ENCODE results near the gene MTOR. TPM values are rescaled to one million over a fixed set of nuclear protein-coding genes. Genes with fewer than 3 reads are reported as not detected.

Gene MTOR
- total RNA-seq, 2 experiments from 2014 or later: 38.5 to 39.0 TPM

GRCh38 chr1:11204396-11205190 lies 57.8 kb downstream of the MTOR start:
- Mint-ChIP-seq H3K9me3 (no peaks in the 10 kb centered on the region), H3K27me3 (ENCODE audit: low read depth) (no peaks in the 10 kb centered on the region), H3K4me1 (ENCODE audit: low read depth) (no peaks in the 10 kb centered on the region), H3K27ac (no peak overlapping the region), H3K4me3 (no peak overlapping the region), H3K36me3 (ENCODE audit: low read depth) (peaks cover 13% of the 10 kb centered on the region)
- intact Hi-C loops (cut with micrococcal nuclease): no loop called here
- no peak for DNase-seq
- CTCF ChIA-PET: no interaction called here

GRCh38 chr1:11198851-11199594 lies 63.3 kb downstream of the MTOR start:
- no peak for DNase-seq
- Mint-ChIP-seq H3K4me3 (no peak overlapping the region), H3K36me3 (ENCODE audit: low read depth) (peaks cover 28% of the 10 kb centered on the region), H3K9me3 (no peaks in the 10 kb centered on the region), H3K27ac (no peak overlapping the region), H3K27me3 (ENCODE audit: low read depth) (no peaks in the 10 kb centered on the region), H3K4me1 (ENCODE audit: low read depth) (no peaks in the 10 kb centered on the region)
- intact Hi-C loops (cut with micrococcal nuclease): no loop called here
- CTCF ChIA-PET: no interaction called here

GRCh38 chr1:11198257-11198656 lies 64.1 kb downstream of the MTOR start:
- CTCF ChIA-PET: no interaction called here
- no peaks in the 10 kb centered on the region for H3K4me1 Mint-ChIP-seq (ENCODE audit: low read depth)

DNA sequence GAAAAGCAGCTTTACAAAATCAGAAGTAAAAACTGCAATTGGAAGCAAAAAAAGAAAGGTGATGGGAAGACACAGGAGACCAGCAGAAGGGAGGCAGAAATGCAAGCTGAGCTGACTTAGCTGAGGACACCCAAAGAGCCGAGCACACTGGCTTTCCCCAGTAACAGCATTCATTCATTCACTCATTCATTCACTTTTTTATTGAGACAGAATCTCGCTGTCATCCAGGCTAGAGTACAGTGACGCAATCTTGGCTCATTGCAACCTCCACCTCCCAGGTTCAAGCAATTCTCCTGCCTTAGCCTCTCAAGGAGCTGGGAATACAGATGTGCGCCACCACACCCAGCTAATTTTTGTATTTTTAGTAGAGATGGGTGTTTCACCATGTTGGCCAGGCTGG lies 65.0 kb downstream of the MTOR start:
- no peaks in the 10 kb centered on the region for H3K4me1 Mint-ChIP-seq (ENCODE audit: low read depth)
- CTCF ChIA-PET: interaction anchor here (0.7 to 1.1 kb wide), 2 partner anchors 18 to 160 kb away, joined by 3 to 6 read pairs; no protein-coding TSS in a partner anchor
- intact Hi-C loops (cut with micrococcal nuclease): no loop called here
- peaks cover 31% of the 10 kb centered on the region for H3K36me3 Mint-ChIP-seq (ENCODE audit: low read depth)
- H3K27ac Mint-ChIP-seq: no peak overlapping the region
- H3K9me3 Mint-ChIP-seq: no peaks in the 10 kb centered on the region
- DNase-seq: no peak
- H3K27me3 Mint-ChIP-seq (ENCODE audit: low read depth): no peaks in the 10 kb centered on the region
- H3K4me3 Mint-ChIP-seq: no peak overlapping the region

More at GRCh38 chr1:11198257-11198656, 64.1 kb downstream of the MTOR start:
- Mint-ChIP-seq H3K9me3 (no peaks in the 10 kb centered on the region), H3K27me3 (ENCODE audit: low read depth) (no peaks in the 10 kb centered on the region), H3K27ac (no peak overlapping the region), H3K36me3 (ENCODE audit: low read depth) (peaks cover 27% of the 10 kb centered on the region), H3K4me3 (no peak overlapping the region)
- intact Hi-C loops (cut with micrococcal nuclease): no loop called here
- no peak for DNase-seq

GRCh38 chr1:11196945-11197344 lies 65.4 kb downstream of the MTOR start:
- H3K27ac Mint-ChIP-seq: no peak overlapping the region

GRCh38 chr1:11194407-11195176 lies 67.8 kb downstream of the MTOR start:
- Mint-ChIP-seq H3K36me3 (ENCODE audit: low read depth) (peaks cover 30% of the 10 kb centered on the region), H3K4me3 (no peak overlapping the region), H3K4me1 (ENCODE audit: low read depth) (no peaks in the 10 kb centered on the region), H3K9me3 (no peaks in the 10 kb centered on the region), H3K27ac (no peak overlapping the region), H3K27me3 (ENCODE audit: low read depth) (no peaks in the 10 kb centered on the region)
- intact Hi-C loops (cut with micrococcal nuclease): no loop called here
- no peak for DNase-seq
- CTCF ChIA-PET: no interaction called here

More at GRCh38 chr1:11196945-11197344, 65.4 kb downstream of the MTOR start:
- intact Hi-C loops (cut with micrococcal nuclease): no loop called here
- H3K36me3 Mint-ChIP-seq (ENCODE audit: low read depth): peaks cover 31% of the 10 kb centered on the region
- CTCF ChIA-PET: interaction anchor here (1.1 kb wide), 1 partner anchor 160 kb away, joined by 6 read pairs; no protein-coding TSS in a partner anchor
- no peak for DNase-seq
- H3K4me3 Mint-ChIP-seq: no peak overlapping the region
- H3K9me3 Mint-ChIP-seq: no peaks in the 10 kb centered on the region
- H3K4me1 Mint-ChIP-seq (ENCODE audit: low read depth): no peaks in the 10 kb centered on the region
- no peaks in the 10 kb centered on the region for H3K27me3 Mint-ChIP-seq (ENCODE audit: low read depth)

GRCh38 chr1:11193376-11193775 lies 69.0 kb downstream of the MTOR start:
- no peak overlapping the region for H3K27ac Mint-ChIP-seq
- H3K4me3 Mint-ChIP-seq: no peak overlapping the region
- no peak for DNase-seq
- intact Hi-C loops (cut with micrococcal nuclease): no loop called here
- no peaks in the 10 kb centered on the region for H3K27me3 Mint-ChIP-seq (ENCODE audit: low read depth)
- H3K4me1 Mint-ChIP-seq (ENCODE audit: low read depth): no peaks in the 10 kb centered on the region
- no peaks in the 10 kb centered on the region for H3K9me3 Mint-ChIP-seq
- CTCF ChIA-PET: no interaction called here
- peaks cover 21% of the 10 kb centered on the region for H3K36me3 Mint-ChIP-seq (ENCODE audit: low read depth)

DNA sequence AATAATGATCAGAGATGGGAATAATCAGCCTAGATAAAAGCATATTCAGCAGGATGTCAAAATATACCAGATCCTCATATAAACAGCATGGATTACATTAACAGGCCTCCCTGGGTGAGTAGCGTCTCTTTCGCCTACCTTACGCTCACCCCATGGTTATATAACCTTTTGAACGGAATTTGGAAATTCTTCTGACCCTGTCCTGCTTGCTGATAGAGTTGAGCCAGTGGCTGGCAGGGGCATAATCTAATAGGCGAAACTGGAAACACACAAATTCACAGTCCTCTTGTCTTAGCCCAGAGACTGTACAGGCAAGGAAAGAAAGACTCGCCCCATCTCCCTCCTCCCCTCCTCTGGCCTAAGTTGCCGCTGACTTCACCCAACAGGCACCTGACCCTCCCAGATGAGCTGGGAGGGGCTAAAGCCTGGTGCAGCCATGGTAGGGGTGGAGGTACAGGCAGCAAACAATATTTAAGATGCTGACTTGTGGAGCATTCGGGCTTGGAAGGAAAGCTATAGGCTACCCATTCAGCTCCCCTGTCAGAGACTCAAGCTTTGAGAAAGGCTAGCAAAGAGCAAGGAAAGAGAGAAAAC lies 73.4 kb downstream of the MTOR start, which contains the start of gene ANGPTL7:
Gene ANGPTL7, plus strand, starts transcription at position 498 of the 594 bp plus-strand sequence. CDS start 225 bp downstream, outside the sequence.
- no peaks in the 10 kb centered on the region for H3K4me1 Mint-ChIP-seq (ENCODE audit: low read depth)
- no peaks in the 10 kb centered on the region for H3K9me3 Mint-ChIP-seq
- no peak within 1 kb of the TSS for H3K27ac Mint-ChIP-seq
- no peaks in the 10 kb centered on the region for H3K27me3 Mint-ChIP-seq (ENCODE audit: low read depth)
- CTCF ChIA-PET: interaction anchor here (0.6 to 1.0 kb wide), 3 partner anchors 151 to 630 kb away, joined by 3 to 6 read pairs (median 3); no protein-coding TSS in a partner anchor
- peaks cover 14% of the 10 kb centered on the region for H3K36me3 Mint-ChIP-seq (ENCODE audit: low read depth)
- no peak for DNase-seq
- H3K4me3 Mint-ChIP-seq: no peak within 1 kb of the TSS
- intact Hi-C loops (cut with micrococcal nuclease): no loop called here

DNA sequence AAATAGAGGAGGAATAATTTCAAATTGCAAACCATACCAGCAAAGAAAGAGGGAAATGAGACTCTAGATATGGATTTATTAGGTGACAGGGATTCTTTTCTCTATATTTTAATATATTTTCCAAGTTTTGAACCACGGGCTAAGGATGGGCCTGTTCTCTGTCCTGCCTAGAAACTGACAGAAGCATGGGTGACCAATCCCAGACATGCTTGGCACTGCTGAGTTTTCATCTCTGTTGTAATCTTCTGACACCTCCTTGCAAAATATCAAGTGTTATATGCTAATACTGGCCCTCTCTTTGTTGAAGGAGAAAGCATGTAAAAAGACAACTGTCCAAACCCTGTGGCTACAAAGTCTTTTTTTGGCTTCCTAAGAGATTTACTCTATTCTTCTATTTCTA lies 74.0 kb downstream of the MTOR start:
- Mint-ChIP-seq H3K27me3 (ENCODE audit: low read depth) (no peaks in the 10 kb centered on the region), H3K36me3 (ENCODE audit: low read depth) (peaks cover 11% of the 10 kb centered on the region), H3K4me3 (no peak overlapping the region), H3K4me1 (ENCODE audit: low read depth) (no peaks in the 10 kb centered on the region), H3K9me3 (no peaks in the 10 kb centered on the region), H3K27ac (no peak overlapping the region)
- DNase-seq: no peak
- intact Hi-C loops (cut with micrococcal nuclease): no loop called here
- CTCF ChIA-PET: interaction anchor here (0.7 kb wide), 1 partner anchor 21 kb away, joined by 3 read pairs; no protein-coding TSS in a partner anchor

DNA sequence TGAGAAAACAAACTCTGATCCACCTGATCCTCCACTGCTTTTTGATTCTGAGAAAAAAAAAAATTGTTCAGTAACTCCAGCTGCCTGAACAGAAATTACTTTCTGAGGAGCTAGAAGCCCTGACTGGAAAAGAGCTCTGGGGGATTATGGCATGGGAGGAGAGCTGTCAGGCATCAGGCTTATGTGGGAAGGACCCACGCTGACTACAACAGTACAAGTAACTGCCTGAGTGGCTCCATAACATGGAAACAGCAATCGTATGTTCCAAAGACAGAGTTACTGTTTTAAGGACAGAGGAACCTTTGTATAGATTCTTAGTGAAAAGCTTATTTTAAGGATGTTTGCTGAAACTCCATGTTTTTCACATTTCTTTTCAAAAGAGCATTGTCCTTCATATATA lies 74.4 kb downstream of the MTOR start:
- intact Hi-C loops (cut with micrococcal nuclease): no loop called here
- H3K9me3 Mint-ChIP-seq: no peaks in the 10 kb centered on the region
- no peak overlapping the region for H3K27ac Mint-ChIP-seq
- H3K4me3 Mint-ChIP-seq: no peak overlapping the region
- no peaks in the 10 kb centered on the region for H3K27me3 Mint-ChIP-seq (ENCODE audit: low read depth)
- no peaks in the 10 kb centered on the region for H3K4me1 Mint-ChIP-seq (ENCODE audit: low read depth)
- CTCF ChIA-PET: interaction anchor here (0.7 kb wide), 1 partner anchor 21 kb away, joined by 3 read pairs; no protein-coding TSS in a partner anchor
- DNase-seq: no peak
- H3K36me3 Mint-ChIP-seq (ENCODE audit: low read depth): peaks cover 9% of the 10 kb centered on the region

DNA sequence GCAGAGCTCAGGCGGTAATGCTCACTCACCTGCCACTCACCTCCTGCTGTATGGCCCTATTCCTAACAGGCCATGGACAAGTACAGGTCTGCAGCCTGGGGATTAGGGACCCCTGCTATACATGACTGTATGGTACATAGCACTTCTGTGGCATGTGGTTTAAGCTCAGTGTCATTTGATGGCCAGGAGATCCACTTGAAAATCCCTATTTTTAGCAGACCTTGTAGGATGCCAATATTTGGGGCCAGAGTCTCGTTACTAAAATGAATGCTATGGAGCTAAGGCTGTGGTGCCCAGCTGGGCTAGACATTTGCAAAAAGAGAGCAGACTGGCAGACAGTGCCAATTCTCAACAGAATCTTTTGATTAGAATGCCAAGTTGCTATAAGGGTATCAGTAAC lies 74.9 kb downstream of the MTOR start:
- H3K27me3 Mint-ChIP-seq (ENCODE audit: low read depth): no peaks in the 10 kb centered on the region
- CTCF ChIA-PET: interaction anchor here (0.6 to 0.7 kb wide), 2 partner anchors 20 to 152 kb away, joined by 3 to 4 read pairs; no protein-coding TSS in a partner anchor
- no peak overlapping the region for H3K27ac Mint-ChIP-seq
- H3K36me3 Mint-ChIP-seq (ENCODE audit: low read depth): peaks cover 9% of the 10 kb centered on the region
- no peaks in the 10 kb centered on the region for H3K9me3 Mint-ChIP-seq
- H3K4me1 Mint-ChIP-seq (ENCODE audit: low read depth): no peaks in the 10 kb centered on the region
- H3K4me3 Mint-ChIP-seq: no peak overlapping the region
- no peak for DNase-seq
- intact Hi-C loops (cut with micrococcal nuclease): no loop called here

All from activated naive CD4-positive, alpha-beta T cell treated with anti-CD3 and anti-CD28 coated beads for 36 hours (primary cell).